ENCODE data around the gene COL3A1.

COL3A1 gene

GRCh38 chr2:189018631-189019030 is 44.5 kb downstream of the COL3A1 start:
- DNase-seq: no peak

- DNase-seq: no peak
These were observed 46.0 kb downstream of the COL3A1 start for GRCh38 chr2:189020179-189020578.

- no peak for DNase-seq
These were observed 47.9 kb downstream of the COL3A1 start for GRCh38 chr2:189022053-189022481.

GRCh38 chr2:189022492-189022891 is 48.3 kb downstream of the COL3A1 start:
- no peak for DNase-seq

- no peak for DNase-seq
These were observed 50.9 kb downstream of the COL3A1 start for GRCh38 chr2:189024901-189025618.

- DNase-seq: no peak
These were observed 63.3 kb downstream of the COL3A1 start for GRCh38 chr2:189037518-189037917.

- no peak for DNase-seq
These were observed 71.7 kb downstream of the COL3A1 start for GRCh38 chr2:189045836-189046235.

- DNase-seq: no peak
These were observed 72.1 kb downstream of the COL3A1 start for GRCh38 chr2:189046320-189046719.

- DNase-seq: no peak
These were observed 73.2 kb downstream of the COL3A1 start for GRCh38 chr2:189047171-189047888.

- DNase-seq: no peak
These were observed 74.0 kb downstream of the COL3A1 start for GRCh38 chr2:189048189-189048588.

- DNase-seq: no peak
These were observed 75.6 kb downstream of the COL3A1 start for GRCh38 chr2:189049709-189050164.

GRCh38 chr2:189050165-189050712 is 76.1 kb downstream of the COL3A1 start:
- no peak for DNase-seq

- DNase-seq: no peak
These were observed 82.3 kb downstream of the COL3A1 start for GRCh38 chr2:189056200-189057106.

GRCh38 chr2:189057316-189057715 is 83.1 kb downstream of the COL3A1 start:
- DNase-seq: no peak

- DNase-seq: no peak
These were observed 86.0 kb downstream of the COL3A1 start for GRCh38 chr2:189060096-189060642.

Data from CD4-positive, alpha-beta T cell treated with Interferon gamma for 1 hour (primary cell).